ENCODE data around the gene CEP112. TPM values are rescaled to one million over a fixed set of nuclear protein-coding genes. Genes with fewer than 3 reads are reported as not detected.

The CEP112 gene
- total RNA-seq, 1 experiment from 2014 or later = 9.5 TPM

DNA sequence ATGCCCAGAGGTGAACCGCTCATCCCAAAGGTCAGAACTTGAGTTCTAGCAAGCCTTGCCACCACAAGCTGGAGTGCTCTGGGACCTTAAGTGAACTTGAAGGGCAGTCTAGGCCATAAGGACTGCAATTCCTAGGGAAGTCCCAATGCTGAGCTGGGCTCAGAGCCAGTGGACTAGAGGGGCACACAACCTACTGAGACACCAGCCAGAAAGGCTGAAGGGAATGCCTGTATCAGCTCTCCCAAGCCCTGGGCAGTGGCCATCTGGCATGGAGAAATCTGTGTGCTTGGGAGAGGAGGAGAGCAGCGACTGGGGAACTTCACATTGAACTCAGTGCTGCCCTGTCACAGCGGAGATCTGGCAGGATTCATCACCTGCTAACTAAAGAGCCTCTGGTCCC lies 201.3 kb downstream of the CEP112 start:
- POLR2A ChIA-PET = no interaction called here
- no peaks in the 10 kb centered on the region for H3K27me3 ChIP-seq (ENCODE audit: control insufficient read depth, insufficient read depth, low read length)
- intact Hi-C loops (cut with micrococcal nuclease; ENCODE audit: unreplicated experiment) = no loop called here
- no peaks in the 10 kb centered on the region for H3K4me1 ChIP-seq (ENCODE audit: control insufficient read depth, insufficient read depth, low read length)
- no peaks in the 10 kb centered on the region for H3K9me3 ChIP-seq (ENCODE audit: control insufficient read depth, insufficient read depth, low read depth, low read length)
- no peak overlapping the region for H3K4me3 ChIP-seq (ENCODE audit: low read depth in 2 of 2, low read length in 2 of 2)
- H3K27ac ChIP-seq (ENCODE audit: low read length) = no peak overlapping the region
- ATAC-seq (no peak), DNase-seq (ENCODE audit: low read depth, low spot score) (no peak)
- CTCF ChIA-PET = no interaction called here
- TF ChIP-seq POLR2AphosphoS5 (IDR thresholded peaks at IDR 0.05; ENCODE audit: low read depth, low read length) (no peak), CTCF (IDR thresholded peaks at IDR 0.05) (no peak), TCF7L2 (IDR thresholded peaks at IDR 0.05; ENCODE audit: low read depth, low read length) (no peak), SIN3A (IDR thresholded peaks at IDR 0.05; ENCODE audit: borderline replicate concordance, insufficient read depth, low read depth, low read length) (no peak)
- in situ Hi-C loops (cut with HindIII; ENCODE audit: low pct_unique_long_range_greater_than_20kb, low sequenced_read_pairs) = no loop called here
- BruUV-seq (replicated peaks) = no TSS peak
- no peaks in the 10 kb centered on the region; the same call in 1 of the 2 replicates for H3K36me3 ChIP-seq (ENCODE audit: control insufficient read depth, insufficient read depth, low read length)

GRCh38 chr17:65988451-65988850 lies 203.5 kb downstream of the CEP112 start:
- intact Hi-C loops (cut with micrococcal nuclease; ENCODE audit: unreplicated experiment) (loop anchor here (10.0 kb wide), 2 partner anchors 694 to 754 kb away; no protein-coding TSS in a partner anchor), in situ Hi-C loops (cut with HindIII; ENCODE audit: low pct_unique_long_range_greater_than_20kb, low sequenced_read_pairs) (no loop called here)
- Histone ChIP-seq H3K27me3 (ENCODE audit: control insufficient read depth, insufficient read depth, low read length) (no peaks in the 10 kb centered on the region), H3K36me3 (ENCODE audit: control insufficient read depth, insufficient read depth, low read length) (no peaks in the 10 kb centered on the region; the same call in 1 of the 2 replicates), H3K4me3 (ENCODE audit: low read depth in 2 of 2, low read length in 2 of 2) (no peak overlapping the region), H3K27ac (ENCODE audit: low read length) (no peak overlapping the region), H3K4me1 (ENCODE audit: control insufficient read depth, insufficient read depth, low read length) (no peaks in the 10 kb centered on the region), H3K9me3 (ENCODE audit: control insufficient read depth, insufficient read depth, low read depth, low read length) (no peaks in the 10 kb centered on the region)
- BruUV-seq (replicated peaks) = no TSS peak
- TF ChIP-seq, protein P1, sequence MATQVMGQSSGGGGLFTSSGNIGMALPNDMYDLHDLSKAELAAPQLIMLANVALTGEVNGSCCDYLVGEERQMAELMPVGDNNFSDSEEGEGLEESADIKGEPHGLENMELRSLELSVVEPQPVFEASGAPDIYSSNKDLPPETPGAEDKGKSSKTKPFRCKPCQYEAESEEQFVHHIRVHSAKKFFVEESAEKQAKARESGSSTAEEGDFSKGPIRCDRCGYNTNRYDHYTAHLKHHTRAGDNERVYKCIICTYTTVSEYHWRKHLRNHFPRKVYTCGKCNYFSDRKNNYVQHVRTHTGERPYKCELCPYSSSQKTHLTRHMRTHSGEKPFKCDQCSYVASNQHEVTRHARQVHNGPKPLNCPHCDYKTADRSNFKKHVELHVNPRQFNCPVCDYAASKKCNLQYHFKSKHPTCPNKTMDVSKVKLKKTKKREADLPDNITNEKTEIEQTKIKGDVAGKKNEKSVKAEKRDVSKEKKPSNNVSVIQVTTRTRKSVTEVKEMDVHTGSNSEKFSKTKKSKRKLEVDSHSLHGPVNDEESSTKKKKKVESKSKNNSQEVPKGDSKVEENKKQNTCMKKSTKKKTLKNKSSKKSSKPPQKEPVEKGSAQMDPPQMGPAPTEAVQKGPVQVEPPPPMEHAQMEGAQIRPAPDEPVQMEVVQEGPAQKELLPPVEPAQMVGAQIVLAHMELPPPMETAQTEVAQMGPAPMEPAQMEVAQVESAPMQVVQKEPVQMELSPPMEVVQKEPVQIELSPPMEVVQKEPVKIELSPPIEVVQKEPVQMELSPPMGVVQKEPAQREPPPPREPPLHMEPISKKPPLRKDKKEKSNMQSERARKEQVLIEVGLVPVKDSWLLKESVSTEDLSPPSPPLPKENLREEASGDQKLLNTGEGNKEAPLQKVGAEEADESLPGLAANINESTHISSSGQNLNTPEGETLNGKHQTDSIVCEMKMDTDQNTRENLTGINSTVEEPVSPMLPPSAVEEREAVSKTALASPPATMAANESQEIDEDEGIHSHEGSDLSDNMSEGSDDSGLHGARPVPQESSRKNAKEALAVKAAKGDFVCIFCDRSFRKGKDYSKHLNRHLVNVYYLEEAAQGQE (IDR thresholded peaks at IDR 0.05; ENCODE audit: insufficient read depth in 1 of 2, low read depth in 2 of 2, low read length in 1 of 2) = no peak
- TF ChIP-seq TCF7L2 (IDR thresholded peaks at IDR 0.05; ENCODE audit: low read depth, low read length) (no peak), SIN3A (IDR thresholded peaks at IDR 0.05; ENCODE audit: borderline replicate concordance, insufficient read depth, low read depth, low read length) (no peak), CTCF (IDR thresholded peaks at IDR 0.05) (no peak), POLR2AphosphoS5 (IDR thresholded peaks at IDR 0.05; ENCODE audit: low read depth, low read length) (no peak)
- ATAC-seq (no peak), DNase-seq (ENCODE audit: low read depth, low spot score) (no peak)
- ChIA-PET CTCF (no interaction called here), POLR2A (no interaction called here)
